DOHH2 (cell line): Measurements from ENCODE around the gene DACH1.

ENCODE experiments used
- EZH2phosphoT487 ChIP-seq: fragments of 200-600 bp; sonication (generic); IDR thresholded peaks from 2 replicates; pipeline ENCODE4 v1.6.1; 2017; ENCODE audit warnings: borderline replicate concordance, mild to moderate bottlenecking, antibody characterized with exemption, low read length, moderate library complexity, mixed read lengths
- TF ChIP-seq, protein P1 (sequence below): fragments of 200-600 bp; sonication (generic); IDR thresholded peaks from one replicate; pipeline ENCODE4 v1.5.1; 2014; ENCODE audit warnings: antibody characterized with exemption, mild to moderate bottlenecking, low read depth, low read length; ENCODE audit not compliant: poor library complexity, severe bottlenecking

DNA sequence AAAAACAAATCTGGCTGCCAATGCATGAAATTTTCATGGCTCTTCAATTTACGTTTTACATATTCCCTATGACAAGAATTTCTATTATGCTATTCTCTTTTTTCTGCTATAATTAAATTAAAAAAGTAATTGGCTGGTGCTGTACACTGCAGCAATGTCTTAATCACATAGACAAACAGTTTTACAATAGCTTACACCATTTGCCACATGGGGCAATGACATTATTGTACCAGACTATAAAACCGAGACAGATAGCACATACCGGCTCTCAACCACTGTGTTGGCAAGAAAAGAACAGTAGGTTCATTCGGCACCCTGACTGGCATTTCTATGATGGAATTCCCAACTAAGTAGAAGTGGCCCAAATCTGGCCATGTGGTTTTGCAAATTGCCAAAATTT, 67.7 kb downstream of the DACH1 start:
- TF ChIP-seq, protein P1, sequence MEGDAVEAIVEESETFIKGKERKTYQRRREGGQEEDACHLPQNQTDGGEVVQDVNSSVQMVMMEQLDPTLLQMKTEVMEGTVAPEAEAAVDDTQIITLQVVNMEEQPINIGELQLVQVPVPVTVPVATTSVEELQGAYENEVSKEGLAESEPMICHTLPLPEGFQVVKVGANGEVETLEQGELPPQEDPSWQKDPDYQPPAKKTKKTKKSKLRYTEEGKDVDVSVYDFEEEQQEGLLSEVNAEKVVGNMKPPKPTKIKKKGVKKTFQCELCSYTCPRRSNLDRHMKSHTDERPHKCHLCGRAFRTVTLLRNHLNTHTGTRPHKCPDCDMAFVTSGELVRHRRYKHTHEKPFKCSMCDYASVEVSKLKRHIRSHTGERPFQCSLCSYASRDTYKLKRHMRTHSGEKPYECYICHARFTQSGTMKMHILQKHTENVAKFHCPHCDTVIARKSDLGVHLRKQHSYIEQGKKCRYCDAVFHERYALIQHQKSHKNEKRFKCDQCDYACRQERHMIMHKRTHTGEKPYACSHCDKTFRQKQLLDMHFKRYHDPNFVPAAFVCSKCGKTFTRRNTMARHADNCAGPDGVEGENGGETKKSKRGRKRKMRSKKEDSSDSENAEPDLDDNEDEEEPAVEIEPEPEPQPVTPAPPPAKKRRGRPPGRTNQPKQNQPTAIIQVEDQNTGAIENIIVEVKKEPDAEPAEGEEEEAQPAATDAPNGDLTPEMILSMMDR: no peak
- no peak for TF ChIP-seq EZH2phosphoT487
